H9 (cell line): Measurements from ENCODE around the gene OSBP2. TPM values are rescaled to one million over a fixed set of nuclear protein-coding genes. Genes with fewer than 3 reads are reported as not detected.

Experiments
- DNase-seq: peaks from one replicate; pipeline ENCODE4 v3.0.0-alpha.2; 2017
- H2AFZ ChIP-seq: one replicate; pipeline ENCODE4 v1.6.1; 2013; ENCODE audit warnings: mild to moderate bottlenecking, low read length, control low read depth, moderate library complexity
- H2AK5ac ChIP-seq: 2 replicates; pipeline ENCODE4 v1.6.1; 2013; ENCODE audit warnings: low read length, control low read depth, mixed read lengths; ENCODE audit not compliant: insufficient read length
- H2BK120ac ChIP-seq: one replicate; pipeline ENCODE4 v1.6.1; 2013; ENCODE audit warnings: low read depth, mild to moderate bottlenecking, low read length, control low read depth, inconsistent platforms; ENCODE audit not compliant: poor library complexity, severe bottlenecking
- H2BK12ac ChIP-seq: 2 replicates; pipeline ENCODE4 v1.6.1; 2013; ENCODE audit warnings: low read length, control low read depth, mixed read lengths, low read depth; ENCODE audit not compliant: insufficient read length
- H2BK15ac ChIP-seq: 2 replicates; pipeline ENCODE4 v1.6.1; 2013; ENCODE audit warnings: low read depth, low read length, control low read depth
- H2BK20ac ChIP-seq: one replicate; pipeline ENCODE4 v1.6.1; 2013; ENCODE audit warnings: low read depth, mild to moderate bottlenecking, low read length, control low read depth, inconsistent platforms; ENCODE audit not compliant: poor library complexity, severe bottlenecking
- H2BK5ac ChIP-seq: 2 replicates; pipeline ENCODE4 v1.6.1; 2013; ENCODE audit warnings: low read length, control low read depth, mixed read lengths; ENCODE audit not compliant: insufficient read length
- H3K14ac ChIP-seq: 2 replicates; pipeline ENCODE4 v1.6.1; 2013; ENCODE audit warnings: low read length, control low read depth; ENCODE audit not compliant: insufficient read depth
- H3K18ac ChIP-seq: 2 replicates; pipeline ENCODE4 v1.6.1; 2013; ENCODE audit warnings: low read depth, mild to moderate bottlenecking, mixed read lengths, low read length, control low read depth; ENCODE audit not compliant: insufficient read length
- H3K23ac ChIP-seq: 2 replicates; pipeline ENCODE4 v1.6.1; 2013; ENCODE audit warnings: low read length, control low read depth, mixed read lengths, low read depth; ENCODE audit not compliant: insufficient read length
- H3K23me2 ChIP-seq: 2 replicates; pipeline ENCODE4 v1.6.1; 2013; ENCODE audit warnings: low read depth, mild to moderate bottlenecking, mixed read lengths, low read length, control low read depth; ENCODE audit not compliant: insufficient read length, poor library complexity, severe bottlenecking
- H3K27ac ChIP-seq: 2 replicates; pipeline ENCODE4 v1.5.1; 2013; ENCODE audit warnings: low read length, control low read depth, mixed read lengths, low read depth; ENCODE audit not compliant: insufficient read length
- H3K27me3 ChIP-seq: 2 replicates; pipeline ENCODE4 v1.6.1; 2013; ENCODE audit warnings: low read length, control low read depth, inconsistent platforms; ENCODE audit not compliant: insufficient read depth
- H3K4ac ChIP-seq: 2 replicates; pipeline ENCODE4 v1.6.1; 2013; ENCODE audit warnings: low read depth, mild to moderate bottlenecking, control low read depth, inconsistent platforms, low read length, moderate library complexity
- H3K4me1 ChIP-seq: 2 replicates; pipeline ENCODE4 v1.6.1; 2013; ENCODE audit warnings: low read length, control low read depth, inconsistent platforms; ENCODE audit not compliant: insufficient read depth
- H3K4me2 ChIP-seq: 2 replicates; pipeline ENCODE4 v1.6.1; 2013; ENCODE audit warnings: low read length, control low read depth, mixed read lengths; ENCODE audit not compliant: insufficient read length, insufficient read depth
- H3K56ac ChIP-seq: 2 replicates; pipeline ENCODE4 v1.6.1; 2013; ENCODE audit warnings: low read depth, mild to moderate bottlenecking, mixed read lengths, low read length, control low read depth; ENCODE audit not compliant: insufficient read length
- H3K79me1 ChIP-seq: 2 replicates; pipeline ENCODE4 v1.6.1; 2013; ENCODE audit warnings: low read depth, mild to moderate bottlenecking, moderate library complexity, low read length, control low read depth, inconsistent platforms; ENCODE audit not compliant: insufficient read depth, poor library complexity, severe bottlenecking
- H3K79me2 ChIP-seq: 2 replicates; pipeline ENCODE4 v1.6.1; 2013; ENCODE audit warnings: low read length, control low read depth, inconsistent platforms; ENCODE audit not compliant: insufficient read depth
- H3K9ac ChIP-seq: 2 replicates; pipeline ENCODE4 v1.6.1; 2013; ENCODE audit warnings: low read length, control low read depth, mixed read lengths; ENCODE audit not compliant: insufficient read length; ENCODE audit errors: extremely low read depth
- H3K9me3 ChIP-seq: one replicate; pipeline ENCODE4 v1.6.1; 2013; ENCODE audit warnings: low read depth, low read length, inconsistent platforms; ENCODE audit not compliant: control insufficient read depth
- H3T11ph ChIP-seq: one replicate; pipeline ENCODE4 v1.6.1; 2013; ENCODE audit warnings: mild to moderate bottlenecking, low read length, control low read depth, inconsistent platforms
- H4K20me1 ChIP-seq: one replicate; pipeline ENCODE4 v1.6.1; 2013; ENCODE audit not compliant: control insufficient read depth, insufficient read length, insufficient read depth
- H4K5ac ChIP-seq: 2 replicates; pipeline ENCODE4 v1.6.1; 2013; ENCODE audit warnings: low read depth, mild to moderate bottlenecking, mixed read lengths, low read length, control low read depth; ENCODE audit not compliant: insufficient read length
- H4K8ac ChIP-seq: replicated peaks from 2 replicates; pipeline ENCODE4 v1.6.1; 2013; ENCODE audit warnings: low read length, control low read depth, mixed read lengths, low read depth; ENCODE audit not compliant: insufficient read length
- H4K91ac ChIP-seq: 2 replicates; pipeline ENCODE4 v1.6.1; 2013; ENCODE audit warnings: low read depth, mild to moderate bottlenecking, moderate library complexity, mixed read lengths, low read length, control low read depth; ENCODE audit not compliant: insufficient read length
- H3K27ac Mint-ChIP-seq, 3 experiments: 2 replicates in 2 of 3; 3 replicates in 1 of 3; pipeline ENCODE4 v1.8.0; 2020 to 2021; ENCODE audit warnings: mixed read lengths in 3 of 3, mild to moderate bottlenecking in 1 of 3, moderate library complexity in 1 of 3
- H3K27me3 Mint-ChIP-seq: 2 replicates; pipeline ENCODE4 v1.8.0; 2021; ENCODE audit warnings: low read depth, mild to moderate bottlenecking, moderate library complexity, mixed read lengths
- H3K36me3 Mint-ChIP-seq, 3 experiments: 2 replicates in 2 of 3; 3 replicates in 1 of 3; pipeline ENCODE4 v1.8.0; 2020 to 2021; ENCODE audit warnings: low read depth in 3 of 3, mixed read lengths in 3 of 3; ENCODE audit not compliant: insufficient read depth in 1 of 3
- H3K4me1 Mint-ChIP-seq, 2 experiments: 2 replicates each; pipeline ENCODE4 v1.8.0; 2020; ENCODE audit warnings: mixed read lengths in 2 of 2
- H3K4me3 Mint-ChIP-seq, 2 experiments: 2 replicates in 1 of 2; 3 replicates in 1 of 2; pipeline ENCODE4 v1.8.0; 2020 to 2021; ENCODE audit warnings: mild to moderate bottlenecking in 2 of 2, mixed read lengths in 2 of 2, moderate library complexity in 1 of 2
- H3K9me3 Mint-ChIP-seq, 2 experiments: 2 replicates in 1 of 2; 3 replicates in 1 of 2; pipeline ENCODE4 v1.8.0; 2020; ENCODE audit warnings: mild to moderate bottlenecking in 2 of 2, mixed read lengths in 2 of 2, moderate library complexity in 1 of 2
- WGBS: extraction: QIAGEN DNeasy Blood & Tissue Kit; methylation state at CpG from one replicate; pipeline ENCODE4 v1.1.7; 2013; ENCODE audit warnings: missing lambda C conversion rate, low lambda C conversion rate, mixed read lengths; ENCODE audit not compliant: insufficient read length; ENCODE audit errors: extremely low coverage; 5-methylcytosine and 5-hydroxymethylcytosine counted together
- total RNA-seq: library from RNA; stranded (reverse); gene quantifications from 2 replicates; pipeline ENCODE4 v1.2.1, GENCODE V29; 2021
- TF ChIP-seq, protein P1 (sequence below): fragments of 200-600 bp; sonication (generic); conservative IDR thresholded peaks from 3 replicates; pipeline ENCODE4 v1.8.0; 2021; ENCODE audit warnings: antibody characterized with exemption, mild to moderate bottlenecking

Gene OSBP2
- total RNA-seq, 1 experiment from 2014 or later: 3.4 TPM

DNA sequence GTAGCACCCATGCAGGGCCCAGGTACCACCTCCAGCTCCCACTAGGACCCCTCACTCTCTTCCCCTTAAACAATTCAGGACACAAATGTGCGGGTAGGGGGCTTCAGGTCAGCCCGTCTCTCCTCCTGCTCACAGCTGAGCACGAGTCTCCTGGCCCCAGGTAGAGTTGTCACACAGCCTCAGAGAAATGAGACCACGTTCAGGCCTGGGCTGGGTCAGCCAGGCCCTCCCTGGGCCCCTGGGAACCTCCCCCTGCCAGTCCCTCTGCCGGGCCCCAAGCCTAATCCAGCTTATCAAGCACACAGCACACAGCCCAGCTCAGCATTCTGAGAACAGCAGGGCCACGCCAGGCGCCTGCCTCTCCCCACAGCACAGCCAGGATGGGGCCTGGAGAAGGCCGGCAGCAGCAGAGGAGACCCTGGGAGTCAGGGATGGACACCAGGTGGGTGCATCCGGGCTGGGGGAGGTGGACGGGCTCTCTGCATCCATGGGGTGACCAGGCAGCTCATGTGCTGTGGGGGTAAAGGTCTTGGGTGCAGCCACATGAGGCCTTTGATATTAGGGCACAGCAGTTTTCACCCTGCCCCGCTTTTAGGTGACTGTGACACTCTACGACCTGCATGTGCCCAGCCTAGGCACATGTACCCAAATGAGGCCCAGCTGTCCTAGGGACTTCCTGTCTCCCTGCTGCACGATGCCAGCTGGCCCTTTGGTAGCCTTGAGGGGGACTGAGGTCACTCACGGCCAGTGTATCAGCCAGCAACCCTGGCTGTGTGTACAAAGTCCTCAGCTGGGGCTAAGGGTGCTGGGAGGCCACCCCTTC lies 186.9 kb downstream of the OSBP2 start:
- no peaks in the 10 kb centered on the region for H3K79me1 ChIP-seq
- H3K14ac ChIP-seq: peak overlapping the region; percentile 25; the same call in 1 of the 2 replicates
- H3K79me2 ChIP-seq: no peaks in the 10 kb centered on the region
- Mint-ChIP-seq H3K27ac (peak overlapping the region in 1 of 3 experiments; percentile 72; a peak in 1 of 7 replicates), H3K36me3 (no peaks in the 10 kb centered on the region), H3K27me3 (no peaks in the 10 kb centered on the region; the same call in 1 of the 2 replicates), H3K4me3 (no peak overlapping the region), H3K4me1 (peaks cover 20 to 29% of the 10 kb centered on the region in 2 experiments), H3K9me3 (no peaks in the 10 kb centered on the region)
- H4K5ac ChIP-seq: no peak overlapping the region
- H3K9ac ChIP-seq: no peak overlapping the region
- no peak overlapping the region for H3K56ac ChIP-seq
- no peak overlapping the region for H2BK12ac ChIP-seq
- H4K20me1 ChIP-seq: no peaks in the 10 kb centered on the region
- WGBS: no CpG with 5 or more reads among the region's 14 CpGs
- H3K18ac ChIP-seq: no peak overlapping the region
- no peak overlapping the region for H3K4ac ChIP-seq
- no peak overlapping the region for H3K27ac ChIP-seq
- no peak overlapping the region for H2BK20ac ChIP-seq
- no peak overlapping the region for H3T11ph ChIP-seq
- no peak overlapping the region for H3K4me2 ChIP-seq
- H4K91ac ChIP-seq: no peak overlapping the region
- no peak overlapping the region for H4K8ac ChIP-seq
- TF ChIP-seq, protein P1, sequence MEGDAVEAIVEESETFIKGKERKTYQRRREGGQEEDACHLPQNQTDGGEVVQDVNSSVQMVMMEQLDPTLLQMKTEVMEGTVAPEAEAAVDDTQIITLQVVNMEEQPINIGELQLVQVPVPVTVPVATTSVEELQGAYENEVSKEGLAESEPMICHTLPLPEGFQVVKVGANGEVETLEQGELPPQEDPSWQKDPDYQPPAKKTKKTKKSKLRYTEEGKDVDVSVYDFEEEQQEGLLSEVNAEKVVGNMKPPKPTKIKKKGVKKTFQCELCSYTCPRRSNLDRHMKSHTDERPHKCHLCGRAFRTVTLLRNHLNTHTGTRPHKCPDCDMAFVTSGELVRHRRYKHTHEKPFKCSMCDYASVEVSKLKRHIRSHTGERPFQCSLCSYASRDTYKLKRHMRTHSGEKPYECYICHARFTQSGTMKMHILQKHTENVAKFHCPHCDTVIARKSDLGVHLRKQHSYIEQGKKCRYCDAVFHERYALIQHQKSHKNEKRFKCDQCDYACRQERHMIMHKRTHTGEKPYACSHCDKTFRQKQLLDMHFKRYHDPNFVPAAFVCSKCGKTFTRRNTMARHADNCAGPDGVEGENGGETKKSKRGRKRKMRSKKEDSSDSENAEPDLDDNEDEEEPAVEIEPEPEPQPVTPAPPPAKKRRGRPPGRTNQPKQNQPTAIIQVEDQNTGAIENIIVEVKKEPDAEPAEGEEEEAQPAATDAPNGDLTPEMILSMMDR: no peak
- no peak overlapping the region for H2BK15ac ChIP-seq
- H2BK5ac ChIP-seq: no peak overlapping the region
- H3K23ac ChIP-seq: no peak overlapping the region
- H3K4me1 ChIP-seq: no peaks in the 10 kb centered on the region
- H2AK5ac ChIP-seq: no peak overlapping the region
- no peak overlapping the region for H2AFZ ChIP-seq
- H3K27me3 ChIP-seq: no peaks in the 10 kb centered on the region
- H2BK120ac ChIP-seq: no peak overlapping the region
- H3K23me2 ChIP-seq: no peaks in the 10 kb centered on the region
- DNase-seq: no peak
- no peaks in the 10 kb centered on the region for H3K9me3 ChIP-seq
